HCEC 1CT (cell line): ENCODE data around the gene NDUFC1.
"Not testable (repeated sequence)": the region's sequence is repeated elsewhere in the genome, so short reads cannot be mapped to it uniquely, and the experiment has no call there.

ENCODE experiments used
- DNase-seq: peaks from one replicate; pipeline ENCODE4 v3.0.0-alpha.2; 2017

The NDUFC1 gene

GRCh38 chr4:139301821-139302611, at the start of gene NDUFC1:
Gene NDUFC1 (minus strand): TSS chr4:139302477. CDS start chr4:139295798, 6,679 bp downstream.
- DNase-seq = peak; percentile 23

GRCh38 chr4:139337612-139338011, 35.3 kb upstream of the NDUFC1 start:
- no peak for DNase-seq

DNA sequence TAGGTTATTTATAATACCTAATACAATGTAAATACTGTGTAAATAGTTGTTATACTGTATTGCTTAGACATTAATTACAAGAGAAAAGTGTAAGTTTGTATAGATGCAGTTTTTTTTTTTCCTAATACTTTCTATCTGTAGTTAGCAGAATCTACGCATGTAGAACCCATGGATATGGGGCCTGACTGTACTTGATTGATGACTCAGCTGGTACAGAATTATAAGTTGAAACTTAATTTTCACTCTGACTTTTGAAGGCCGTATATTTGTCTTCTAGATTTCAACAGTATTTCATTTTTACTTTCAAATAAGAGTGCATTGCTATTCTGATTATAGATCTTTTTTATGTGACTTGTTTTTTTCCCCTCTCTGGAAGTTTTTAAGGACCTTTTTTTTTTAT, 30.8 kb upstream of the NDUFC1 start:
- DNase-seq = no peak

- DNase-seq = peak; percentile 35
Measured at GRCh38 chr4:139331185-139331584, 28.9 kb upstream of the NDUFC1 start.

DNA sequence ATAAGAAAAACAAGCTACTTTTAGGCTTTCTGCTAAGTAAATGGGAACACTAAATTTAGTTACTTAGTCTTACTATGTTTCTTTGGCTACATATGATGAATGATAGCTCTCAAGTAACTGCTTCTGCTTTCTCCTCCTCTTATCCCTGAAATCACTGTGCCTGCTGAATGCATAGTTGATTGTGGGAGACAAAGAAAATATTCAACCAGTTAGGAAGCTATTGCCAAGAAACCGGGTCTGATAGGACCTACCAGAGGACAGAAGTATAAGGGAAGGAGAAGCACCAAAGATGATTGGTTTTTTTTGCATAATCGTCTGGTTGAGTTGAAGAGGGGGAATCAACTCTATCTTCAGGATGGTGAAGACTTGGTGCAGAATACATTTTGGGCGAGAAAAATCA, 28.0 kb upstream of the NDUFC1 start:
- no peak for DNase-seq

DNA sequence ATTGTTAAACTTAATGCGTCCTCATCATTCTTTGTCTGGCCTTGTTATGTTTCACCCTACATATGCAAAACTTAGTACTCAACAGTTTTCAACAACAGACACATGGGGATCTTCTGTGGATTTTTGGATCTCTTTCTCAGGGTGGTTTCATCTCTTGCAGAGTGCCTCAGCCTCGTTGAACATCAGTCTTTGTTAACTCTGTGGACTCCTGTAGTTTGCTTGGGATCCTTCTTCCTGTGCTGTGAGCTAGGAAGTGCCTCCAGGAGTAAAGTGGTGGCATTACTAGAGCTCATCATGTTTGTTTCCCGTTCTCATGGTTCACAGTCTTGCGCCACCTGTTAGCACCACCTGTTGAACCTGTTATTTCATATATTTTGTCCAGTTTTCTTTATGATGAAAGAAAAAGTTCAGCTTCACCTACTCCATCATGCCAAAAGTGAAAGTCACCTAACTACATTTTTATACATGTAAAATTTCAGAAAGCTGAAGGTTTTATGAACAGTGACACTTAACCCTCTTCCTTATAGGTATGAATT, 27.5 kb upstream of the NDUFC1 start:
- no peak for DNase-seq

DNA sequence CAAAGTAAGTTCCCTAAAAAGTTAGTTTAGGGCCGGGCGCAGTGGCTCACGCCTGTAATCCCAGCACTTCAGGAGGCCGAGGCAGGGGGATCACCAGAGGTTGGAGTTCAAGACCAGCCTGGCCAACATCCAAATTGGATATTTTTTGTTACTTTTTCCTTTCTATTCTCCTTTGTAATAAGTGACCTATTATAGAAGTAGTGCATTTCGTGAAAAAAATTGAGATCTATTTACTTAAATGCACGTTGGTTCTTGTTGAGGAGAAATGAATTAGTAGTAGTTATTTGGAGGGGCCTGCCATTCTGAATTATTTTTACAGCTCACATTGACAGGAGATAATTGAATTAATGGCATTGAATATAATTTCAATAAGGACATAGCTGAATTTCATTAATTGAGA, 22.3 kb upstream of the NDUFC1 start:
- DNase-seq = no peak

DNA sequence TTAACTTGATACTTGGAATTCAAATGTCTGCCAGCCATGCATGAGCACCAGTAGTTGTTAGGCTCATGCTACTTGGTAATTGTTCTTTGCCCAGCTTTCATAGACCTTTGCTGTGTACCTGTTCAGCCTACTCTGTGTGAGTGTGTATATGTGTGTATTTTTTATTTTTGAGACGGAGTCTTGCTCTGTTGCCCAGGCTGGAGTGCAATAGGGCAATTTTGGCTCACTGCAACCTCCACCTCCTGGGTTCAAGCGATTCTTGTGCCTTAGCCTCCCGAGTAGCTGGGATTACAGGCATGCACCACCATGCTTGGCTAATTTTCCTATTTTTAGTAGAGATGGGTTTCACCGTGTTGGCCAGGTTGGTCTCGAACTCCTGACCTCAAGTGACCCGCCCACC, 20.3 kb upstream of the NDUFC1 start:
- not testable (repeated sequence) for DNase-seq

GRCh38 chr4:139322070-139322469, 19.8 kb upstream of the NDUFC1 start:
- not testable (repeated sequence) for DNase-seq

- DNase-seq = no peak
Measured at GRCh38 chr4:139319571-139319970, 17.3 kb upstream of the NDUFC1 start.

GRCh38 chr4:139317635-139318034, 15.4 kb upstream of the NDUFC1 start:
- no peak for DNase-seq

- DNase-seq = no peak
Measured at GRCh38 chr4:139316733-139317132, 14.5 kb upstream of the NDUFC1 start.

DNA sequence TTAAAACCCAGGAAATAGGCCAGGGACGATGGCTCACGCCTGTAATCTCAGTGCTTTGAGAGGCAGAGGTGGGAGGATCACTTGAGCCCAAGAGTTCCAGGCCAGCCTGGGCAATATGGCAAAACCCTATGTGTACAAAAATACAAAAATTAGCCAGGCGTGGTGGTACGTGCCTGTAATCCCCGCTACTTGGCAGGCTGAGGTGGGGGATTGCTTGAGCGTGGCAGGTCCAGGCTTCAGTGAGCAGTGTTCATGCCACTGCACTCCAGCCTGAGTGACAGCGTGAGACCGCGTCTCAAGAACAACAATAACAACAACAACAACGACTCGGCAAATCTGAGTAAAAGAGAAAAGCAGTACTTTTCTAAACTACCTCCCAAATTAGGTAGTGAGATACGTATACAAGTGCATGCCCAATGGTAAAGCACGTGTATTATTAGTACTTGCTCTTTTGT, 13.0 kb upstream of the NDUFC1 start:
- no peak for DNase-seq

DNA sequence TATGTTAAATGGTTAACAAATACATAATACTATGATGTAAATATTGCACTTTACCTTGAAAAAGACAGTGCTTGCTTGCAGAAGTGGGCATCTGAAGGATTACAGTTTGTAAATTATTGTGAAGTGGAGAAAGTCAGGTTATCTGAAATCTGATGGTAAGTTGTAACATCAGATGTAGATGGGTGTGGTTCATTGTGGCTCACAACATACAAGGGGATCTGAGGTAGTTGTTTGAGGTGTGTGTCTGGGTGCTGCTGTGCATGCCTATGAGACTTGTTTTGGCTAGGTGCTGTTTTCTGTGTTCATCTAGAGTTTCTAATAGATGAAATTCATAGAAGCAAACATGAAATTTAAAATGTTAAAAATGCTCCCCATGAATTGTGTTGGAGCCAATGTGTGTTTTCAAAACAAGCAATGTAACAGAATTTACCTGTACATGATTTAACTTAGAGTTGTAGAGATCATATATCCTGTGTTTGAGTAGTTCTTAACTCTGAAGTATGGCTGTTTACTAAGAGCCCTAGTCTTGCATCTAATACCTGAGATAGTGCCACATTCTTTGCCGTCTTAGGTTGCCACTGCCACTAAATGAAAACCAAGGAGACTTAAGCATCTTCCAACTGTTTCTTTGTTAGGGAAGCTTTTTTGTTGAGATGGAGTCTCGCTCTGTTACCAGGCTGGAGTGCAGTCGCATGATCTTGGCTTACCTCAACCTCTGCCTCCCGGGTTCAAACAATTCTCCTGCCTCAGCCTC, 11.9 kb upstream of the NDUFC1 start:
- DNase-seq = no peak

GRCh38 chr4:139313414-139313813, 11.1 kb upstream of the NDUFC1 start:
- not testable (repeated sequence) for DNase-seq

DNA sequence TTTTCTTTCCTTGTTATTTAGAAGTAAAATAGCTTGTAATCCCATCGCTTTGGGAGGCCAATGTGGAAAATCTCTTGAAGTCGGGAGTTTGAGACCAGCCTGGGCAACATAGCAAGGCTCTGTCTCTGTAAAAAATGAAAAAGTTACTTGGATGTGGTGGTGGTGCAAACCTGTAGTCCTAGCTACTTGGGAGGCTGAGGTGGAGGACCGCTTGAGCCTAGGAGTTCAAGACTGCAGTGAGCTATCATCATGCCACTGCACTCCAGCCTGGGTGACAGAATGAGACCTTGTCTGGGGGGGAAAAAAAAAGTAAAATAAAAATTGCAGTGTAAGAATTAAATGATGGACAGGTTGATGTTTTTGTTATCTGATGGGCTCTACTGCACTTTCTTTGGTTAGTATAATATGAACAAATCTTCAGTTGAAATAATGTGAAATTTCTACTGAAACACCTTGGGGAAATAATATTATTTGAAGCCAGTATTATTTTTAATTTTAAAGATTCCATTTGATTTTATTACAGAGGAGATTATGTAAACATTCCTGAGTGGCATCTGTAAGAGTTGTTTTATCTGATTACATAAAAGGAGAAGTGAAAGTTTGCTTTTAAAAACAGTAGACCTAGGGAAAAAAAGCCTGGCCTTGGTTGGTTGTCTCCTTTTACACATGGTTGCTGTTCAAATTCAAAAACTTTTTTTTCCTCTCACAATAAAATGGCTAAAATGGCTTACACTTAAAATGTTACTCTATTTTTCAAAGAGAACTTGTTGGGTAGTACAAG, 10.5 kb upstream of the NDUFC1 start:
- DNase-seq = no peak

GRCh38 chr4:139311909-139312308, 9.6 kb upstream of the NDUFC1 start:
- no peak for DNase-seq

- no peak for DNase-seq
Measured at GRCh38 chr4:139304920-139305319, 2.6 kb upstream of the NDUFC1 start.

DNA sequence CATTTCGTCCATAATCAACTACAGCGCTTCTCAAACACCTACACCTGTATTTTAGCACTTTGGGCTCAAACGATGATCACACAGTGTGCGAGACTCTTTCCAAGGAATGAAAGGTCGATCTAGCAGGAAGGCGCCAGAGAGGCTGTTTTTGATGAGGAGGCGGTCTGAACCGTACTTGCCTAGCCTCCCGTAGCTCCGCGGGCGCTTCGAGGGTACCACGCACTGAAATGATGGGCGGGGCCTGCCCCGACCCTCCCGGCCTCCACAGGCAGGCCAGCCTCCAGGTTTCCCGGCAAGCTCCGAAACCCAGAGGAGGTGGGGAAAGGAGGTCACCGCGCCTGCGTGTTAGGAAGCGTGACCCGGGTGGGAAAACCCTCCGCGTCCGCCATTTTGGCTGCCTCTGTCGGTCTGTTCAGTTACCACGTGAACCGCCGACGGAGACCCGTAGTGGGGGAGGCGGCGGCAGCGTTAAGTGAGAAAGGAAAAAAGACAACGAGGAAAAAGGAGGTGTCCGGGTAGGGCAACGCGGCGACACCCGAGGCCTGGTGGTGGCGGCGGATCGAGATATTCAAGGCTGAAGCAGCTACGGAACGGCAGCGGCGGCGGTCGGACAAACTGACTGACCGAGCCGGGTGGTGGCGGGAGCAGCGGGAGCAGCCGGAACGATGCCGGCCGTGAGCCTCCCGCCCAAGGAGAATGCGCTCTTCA, 1.0 kb downstream of the NDUFC1 start, which contains the start of gene NAA15:
Gene NAA15 (plus strand): TSS at position 393 of the 708 bp plus-strand sequence. CDS start 273 bp downstream, at position 666.
- peak; percentile 91 for DNase-seq

DNA sequence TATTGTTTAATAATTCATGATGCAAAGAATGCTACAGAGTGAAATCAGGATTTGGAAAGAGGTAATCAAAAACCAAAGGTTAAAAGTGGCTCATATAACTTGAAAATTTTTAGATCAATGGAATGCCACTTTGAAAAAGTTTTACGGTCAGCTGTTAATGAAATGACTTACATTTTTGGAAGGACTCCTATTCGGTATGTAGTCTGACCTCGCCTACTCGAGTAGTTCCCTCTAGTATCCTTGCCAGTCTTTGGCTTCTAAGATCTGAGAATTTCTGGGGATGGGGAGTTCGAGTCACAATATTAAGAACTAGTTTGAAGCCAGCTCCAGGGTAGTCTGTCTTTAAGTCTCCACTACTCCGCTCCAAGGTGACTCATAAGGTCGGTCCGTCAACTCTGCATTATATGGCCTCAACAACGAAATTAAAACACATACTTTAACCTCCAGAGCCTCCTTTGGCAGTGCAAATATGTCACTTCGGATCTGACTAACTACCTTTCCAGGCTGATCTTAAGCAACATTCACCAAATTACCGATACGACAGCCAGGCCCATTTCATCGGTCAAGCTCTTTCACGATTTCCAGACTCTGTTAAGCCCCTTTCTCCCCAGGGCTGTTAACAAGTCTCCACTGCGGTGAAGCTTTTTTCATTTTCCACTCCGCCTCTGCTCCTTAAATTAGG, 1.7 kb downstream of the NDUFC1 start:
- peak; percentile 40 for DNase-seq

DNA sequence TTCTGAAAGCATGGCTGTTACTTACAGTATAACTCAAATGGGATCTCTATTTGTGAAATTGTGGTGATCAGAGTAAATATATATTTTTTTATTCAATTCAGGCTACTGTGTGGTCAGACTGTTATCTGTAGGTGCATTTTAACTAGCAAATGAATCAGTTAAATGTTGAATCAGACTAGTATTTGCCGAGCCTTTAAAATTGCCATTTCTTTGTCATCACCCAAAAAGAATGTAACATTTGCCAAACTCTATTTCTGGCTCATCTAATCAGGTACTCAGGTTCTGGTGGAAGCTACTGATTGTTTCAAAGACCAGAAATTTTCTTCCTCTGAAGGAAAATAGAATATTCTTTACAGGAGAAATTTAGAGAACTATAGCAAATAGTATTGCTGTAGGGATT, 2.7 kb downstream of the NDUFC1 start:
- DNase-seq = no peak

- peak; percentile 44 for DNase-seq
Measured at GRCh38 chr4:139297001-139297410, 5.3 kb downstream of the NDUFC1 start.
